GM23248 (cell line): Measurements from ENCODE around the gene ICAM5.

ENCODE experiments used
- EZH2 ChIP-seq: fragments of 200-600 bp; sonication (generic); IDR thresholded peaks from 2 replicates; pipeline ENCODE4 v1.6.1; 2018; ENCODE audit warnings: antibody characterized with exemption, mild to moderate bottlenecking; ENCODE audit not compliant: insufficient read depth, poor library complexity, severe bottlenecking
- EZH2phosphoT487 ChIP-seq: fragments of 200-600 bp; sonication (generic); IDR thresholded peaks from 2 replicates; pipeline ENCODE4 v1.6.1; 2018; ENCODE audit warnings: antibody characterized with exemption, moderate library complexity, mild to moderate bottlenecking, low read depth; ENCODE audit not compliant: insufficient read depth

GRCh38 chr19:10246511-10246910 is 43.2 kb upstream of the ICAM5 start:
- no peak for TF ChIP-seq EZH2phosphoT487
- TF ChIP-seq EZH2: no peak
